Measurements from ENCODE around the gene SPOP. TPM values are rescaled to one million over a fixed set of nuclear protein-coding genes. Genes with fewer than 3 reads are reported as not detected.

SPOP gene
- total and polyA plus RNA-seq, 5 experiments from 2014 or later = 75.9 to 126 (median 92.0) TPM

GRCh38 chr17:49630113-49630900 lies 47.6 kb downstream of the SPOP start:
- Mint-ChIP-seq H3K27me3 (no peaks in the 10 kb centered on the region), H3K9me3 (no peaks in the 10 kb centered on the region), H3K4me3 (peak overlapping the region in 1 of 10 donors; percentile 9), H3K36me3 (peaks cover 0 to 33% (median 0%) of the 10 kb centered on the region in 3 donors), H3K4me1 (peaks cover 15 to 56% (median 41%) of the 10 kb centered on the region in 4 donors), H3K27ac (peak overlapping the region in 7 of 10 donors; percentile 21 to 75 (median 30))
- no peak for ATAC-seq
- POLR2A ChIA-PET = no interaction called here
- DNase-seq = no peak

- ATAC-seq (no peak), DNase-seq (no peak)
- POLR2A ChIA-PET = interaction anchor here (0.6 kb wide), 1 partner anchor 17 kb away, joined by 3 read pairs; no protein-coding TSS in a partner anchor
- Mint-ChIP-seq H3K27me3 (no peaks in the 10 kb centered on the region), H3K4me3 (no peak overlapping the region), H3K9me3 (no peaks in the 10 kb centered on the region), H3K36me3 (peaks cover 0 to 26% (median 0%) of the 10 kb centered on the region in 3 donors), H3K4me1 (peaks cover 15 to 51% (median 37%) of the 10 kb centered on the region in 4 donors), H3K27ac (peak overlapping the region in 3 of 10 donors; percentile 2 to 29 (median 7))
These were observed 48.5 kb downstream of the SPOP start for GRCh38 chr17:49629447-49629846.

GRCh38 chr17:49624896-49625295 lies 53.0 kb downstream of the SPOP start:
- DNase-seq (no peak), ATAC-seq (no peak)
- no peak overlapping the region for H3K27ac Mint-ChIP-seq
- peaks cover 0 to 52% (median 2%) of the 10 kb centered on the region in 3 donors for H3K36me3 Mint-ChIP-seq
- H3K4me1 Mint-ChIP-seq = peaks cover 20 to 43% (median 24%) of the 10 kb centered on the region in 4 donors
- H3K27me3 Mint-ChIP-seq = no peaks in the 10 kb centered on the region
- POLR2A ChIA-PET = interaction anchor here (0.6 to 0.8 kb wide), 3 partner anchors 12 to 1944 kb away, joined by 3 to 7 read pairs (median 4); no protein-coding TSS in a partner anchor
- H3K9me3 Mint-ChIP-seq = no peaks in the 10 kb centered on the region
- H3K4me3 Mint-ChIP-seq = no peak overlapping the region

GRCh38 chr17:49621946-49622529 lies 55.9 kb downstream of the SPOP start:
- DNase-seq (no peak), ATAC-seq (no peak)
- H3K36me3 Mint-ChIP-seq = peaks cover 0 to 75% (median 13%) of the 10 kb centered on the region in 3 donors
- no peaks in the 10 kb centered on the region for H3K27me3 Mint-ChIP-seq
- H3K4me1 Mint-ChIP-seq = peaks cover 0 to 36% (median 19%) of the 10 kb centered on the region in 4 donors
- POLR2A ChIA-PET = no interaction called here
- no peaks in the 10 kb centered on the region for H3K9me3 Mint-ChIP-seq
- H3K4me3 Mint-ChIP-seq = no peak overlapping the region
- peak overlapping the region in 8 of 10 donors; percentile 6 to 90 (median 66) for H3K27ac Mint-ChIP-seq

- H3K4me3 Mint-ChIP-seq = no peak overlapping the region
- no peaks in the 10 kb centered on the region for H3K9me3 Mint-ChIP-seq
- peaks cover 0 to 78% (median 15%) of the 10 kb centered on the region in 3 donors for H3K36me3 Mint-ChIP-seq
- peak overlapping the region in 3 of 10 donors; percentile 52 to 66 (median 53) for H3K27ac Mint-ChIP-seq
- no peaks in the 10 kb centered on the region for H3K27me3 Mint-ChIP-seq
- H3K4me1 Mint-ChIP-seq = peaks cover 0 to 36% (median 19%) of the 10 kb centered on the region in 4 donors
- ATAC-seq (no peak), DNase-seq (no peak)
- POLR2A ChIA-PET = no interaction called here
These were observed 56.5 kb downstream of the SPOP start for GRCh38 chr17:49621420-49621819.

- POLR2A ChIA-PET = no interaction called here
- H3K36me3 Mint-ChIP-seq = peaks cover 0 to 92% (median 17%) of the 10 kb centered on the region in 3 donors
- no peaks in the 10 kb centered on the region for H3K9me3 Mint-ChIP-seq
- ATAC-seq (no peak), DNase-seq (no peak)
- H3K27ac Mint-ChIP-seq = peak overlapping the region in 7 of 10 donors; percentile 17 to 84 (median 52)
- H3K27me3 Mint-ChIP-seq = no peaks in the 10 kb centered on the region
- H3K4me3 Mint-ChIP-seq = no peak overlapping the region
- peaks cover 0 to 31% (median 14%) of the 10 kb centered on the region in 4 donors for H3K4me1 Mint-ChIP-seq
These were observed 59.8 kb downstream of the SPOP start for GRCh38 chr17:49618028-49618611.

GRCh38 chr17:49616601-49617131 lies 61.2 kb downstream of the SPOP start:
- Mint-ChIP-seq H3K36me3 (peaks cover 0 to 90% (median 15%) of the 10 kb centered on the region in 3 donors), H3K27me3 (no peaks in the 10 kb centered on the region), H3K9me3 (no peaks in the 10 kb centered on the region), H3K27ac (peak overlapping the region in 6 of 10 donors; percentile 8 to 86 (median 46)), H3K4me3 (no peak overlapping the region), H3K4me1 (peaks cover 0 to 26% (median 11%) of the 10 kb centered on the region in 4 donors)
- DNase-seq = no peak
- POLR2A ChIA-PET = interaction anchor here (1.6 kb wide), 1 partner anchor 70 kb away, joined by 3 read pairs; no protein-coding TSS in a partner anchor
- ATAC-seq = no peak

- Mint-ChIP-seq H3K9me3 (no peaks in the 10 kb centered on the region), H3K4me1 (peaks cover 0 to 25% (median 13%) of the 10 kb centered on the region in 4 donors), H3K27me3 (no peaks in the 10 kb centered on the region), H3K4me3 (no peak overlapping the region), H3K36me3 (peaks cover 0 to 90% (median 14%) of the 10 kb centered on the region in 3 donors), H3K27ac (peak overlapping the region in 2 of 10 donors; percentile 29 to 41)
- DNase-seq (no peak), ATAC-seq (no peak)
- POLR2A ChIA-PET = interaction anchor here (1.6 kb wide), 1 partner anchor 71 kb away, joined by 3 read pairs; no protein-coding TSS in a partner anchor
These were observed 61.8 kb downstream of the SPOP start for GRCh38 chr17:49616086-49616485.

GRCh38 chr17:49613182-49613800 lies 64.6 kb downstream of the SPOP start:
- ATAC-seq (no peak), DNase-seq (no peak)
- Mint-ChIP-seq H3K27me3 (no peaks in the 10 kb centered on the region), H3K4me3 (no peak overlapping the region), H3K27ac (no peak overlapping the region), H3K4me1 (peaks cover 0 to 15% (median 11%) of the 10 kb centered on the region in 4 donors), H3K9me3 (no peaks in the 10 kb centered on the region), H3K36me3 (peaks cover 6 to 90% (median 11%) of the 10 kb centered on the region in 3 donors)
- POLR2A ChIA-PET = interaction anchor here (0.6 to 0.7 kb wide), 4 partner anchors 12 to 1764 kb away, joined by 3 to 4 read pairs (median 4); no protein-coding TSS in a partner anchor

- POLR2A ChIA-PET = interaction anchor here (0.6 kb wide), 3 partner anchors 33 to 1763 kb away, joined by 3 to 4 read pairs (median 3); no protein-coding TSS in a partner anchor
- H3K27ac Mint-ChIP-seq = peak overlapping the region in 2 of 10 donors; percentile 3 to 61
- ATAC-seq = no peak
These were observed 65.2 kb downstream of the SPOP start for GRCh38 chr17:49612726-49613125.

GRCh38 chr17:49610883-49611584 lies 66.9 kb downstream of the SPOP start:
- Mint-ChIP-seq H3K4me1 (peaks cover 0 to 9% (median 8%) of the 10 kb centered on the region in 4 donors), H3K27me3 (no peaks in the 10 kb centered on the region), H3K9me3 (no peaks in the 10 kb centered on the region), H3K36me3 (peaks cover 6 to 89% (median 15%) of the 10 kb centered on the region in 3 donors), H3K27ac (peak overlapping the region in 8 of 10 donors; percentile 3 to 60 (median 36)), H3K4me3 (no peak overlapping the region)
- no peak for ATAC-seq
- POLR2A ChIA-PET = interaction anchor here (0.7 kb wide), 1 partner anchor 54 kb away, joined by 3 read pairs; no protein-coding TSS in a partner anchor
- DNase-seq = no peak

More at GRCh38 chr17:49612726-49613125, 65.2 kb downstream of the SPOP start:
- no peak for DNase-seq
- Mint-ChIP-seq H3K4me3 (no peak overlapping the region), H3K9me3 (no peaks in the 10 kb centered on the region), H3K4me1 (peaks cover 0 to 10% (median 8%) of the 10 kb centered on the region in 4 donors), H3K27me3 (no peaks in the 10 kb centered on the region), H3K36me3 (peaks cover 6 to 89% (median 11%) of the 10 kb centered on the region in 3 donors)
